ENCODE results near the gene ROCK2. TPM values are rescaled to one million over a fixed set of nuclear protein-coding genes. Genes with fewer than 3 reads are reported as not detected.
A peak's percentile ranks its signal among the peaks of the same experiment; 100 is the strongest.

Gene ROCK2
- polyA plus RNA-seq, 1 donor (not counting 4 experiments of a cell fraction or from before 2014, with no cell fraction given), result 12.6 TPM

- no peaks in the 10 kb centered on the region for H3K27me3 ChIP-seq (ENCODE audit: control insufficient read depth, extremely low read depth, insufficient read depth, low read length)
- H3K4me1 ChIP-seq (ENCODE audit: control insufficient read depth, extremely low read depth, insufficient read depth, low read length), result peaks cover 9% of the 10 kb centered on the region
- DNase-seq (ENCODE audit: low read depth, low spot score) (peak; percentile 65), FAIRE-seq (no peak)
- peak overlapping the region; percentile 87 for H2AFZ ChIP-seq (ENCODE audit: control insufficient read depth, low read length)
- dilution Hi-C loops (cut with MboI; ENCODE audit: extremely low pct_ligation_motif_present, low sequenced_read_pairs), result no loop called here
- no peaks in the 10 kb centered on the region for H3K9me1 ChIP-seq (ENCODE audit: control insufficient read depth, extremely low read depth, insufficient read depth, low read length)
- peak overlapping the region; percentile 66 for H3K27ac ChIP-seq (ENCODE audit: control insufficient read depth, insufficient read depth, low read length)
- H3K4me2 ChIP-seq (ENCODE audit: control insufficient read depth, extremely low read depth, insufficient read depth, low read depth, low read length), result peak overlapping the region; percentile 92
- TF ChIP-seq, protein P1, sequence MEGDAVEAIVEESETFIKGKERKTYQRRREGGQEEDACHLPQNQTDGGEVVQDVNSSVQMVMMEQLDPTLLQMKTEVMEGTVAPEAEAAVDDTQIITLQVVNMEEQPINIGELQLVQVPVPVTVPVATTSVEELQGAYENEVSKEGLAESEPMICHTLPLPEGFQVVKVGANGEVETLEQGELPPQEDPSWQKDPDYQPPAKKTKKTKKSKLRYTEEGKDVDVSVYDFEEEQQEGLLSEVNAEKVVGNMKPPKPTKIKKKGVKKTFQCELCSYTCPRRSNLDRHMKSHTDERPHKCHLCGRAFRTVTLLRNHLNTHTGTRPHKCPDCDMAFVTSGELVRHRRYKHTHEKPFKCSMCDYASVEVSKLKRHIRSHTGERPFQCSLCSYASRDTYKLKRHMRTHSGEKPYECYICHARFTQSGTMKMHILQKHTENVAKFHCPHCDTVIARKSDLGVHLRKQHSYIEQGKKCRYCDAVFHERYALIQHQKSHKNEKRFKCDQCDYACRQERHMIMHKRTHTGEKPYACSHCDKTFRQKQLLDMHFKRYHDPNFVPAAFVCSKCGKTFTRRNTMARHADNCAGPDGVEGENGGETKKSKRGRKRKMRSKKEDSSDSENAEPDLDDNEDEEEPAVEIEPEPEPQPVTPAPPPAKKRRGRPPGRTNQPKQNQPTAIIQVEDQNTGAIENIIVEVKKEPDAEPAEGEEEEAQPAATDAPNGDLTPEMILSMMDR (optimal IDR thresholded peaks at IDR 0.05 in 1 of 3, IDR thresholded peaks at IDR 0.05 in 1 of 3, conservative IDR thresholded peaks at IDR 0.05 in 1 of 3; ENCODE audit: extremely low read depth in 1 of 3, insufficient read depth in 2 of 3, low read length in 3 of 3), result no peak
- no peak for TF ChIP-seq EZH2 (IDR thresholded peaks at IDR 0.05; ENCODE audit: low read length)
- no peaks in the 10 kb centered on the region for H3K36me3 ChIP-seq (ENCODE audit: control insufficient read depth in 2 of 2, extremely low read depth in 1 of 2, insufficient read depth in 2 of 2, low read length in 2 of 2)
- no peaks in the 10 kb centered on the region for H4K20me1 ChIP-seq (ENCODE audit: control insufficient read depth, extremely low read depth, insufficient read depth, low read length)
- H3K79me2 ChIP-seq (ENCODE audit: control insufficient read depth, insufficient read depth, low read length), result no peaks in the 10 kb centered on the region
- no peaks in the 10 kb centered on the region for H3K9me3 ChIP-seq (ENCODE audit: control insufficient read depth, low read depth, low read length)
- peak overlapping the region; percentile 69 for H3K9ac ChIP-seq (ENCODE audit: control insufficient read depth, extremely low read depth, insufficient read depth, low read length)
- H3K4me3 ChIP-seq (ENCODE audit: control insufficient read depth in 2 of 3, extremely low read depth in 1 of 3, insufficient read depth in 2 of 3, low read depth in 1 of 3, low read length in 3 of 3), result peak overlapping the region; percentile 59 to 81 (median 69)
These were observed 189.5 kb downstream of the ROCK2 start for GRCh38 chr2:11154923-11155380.

DNA sequence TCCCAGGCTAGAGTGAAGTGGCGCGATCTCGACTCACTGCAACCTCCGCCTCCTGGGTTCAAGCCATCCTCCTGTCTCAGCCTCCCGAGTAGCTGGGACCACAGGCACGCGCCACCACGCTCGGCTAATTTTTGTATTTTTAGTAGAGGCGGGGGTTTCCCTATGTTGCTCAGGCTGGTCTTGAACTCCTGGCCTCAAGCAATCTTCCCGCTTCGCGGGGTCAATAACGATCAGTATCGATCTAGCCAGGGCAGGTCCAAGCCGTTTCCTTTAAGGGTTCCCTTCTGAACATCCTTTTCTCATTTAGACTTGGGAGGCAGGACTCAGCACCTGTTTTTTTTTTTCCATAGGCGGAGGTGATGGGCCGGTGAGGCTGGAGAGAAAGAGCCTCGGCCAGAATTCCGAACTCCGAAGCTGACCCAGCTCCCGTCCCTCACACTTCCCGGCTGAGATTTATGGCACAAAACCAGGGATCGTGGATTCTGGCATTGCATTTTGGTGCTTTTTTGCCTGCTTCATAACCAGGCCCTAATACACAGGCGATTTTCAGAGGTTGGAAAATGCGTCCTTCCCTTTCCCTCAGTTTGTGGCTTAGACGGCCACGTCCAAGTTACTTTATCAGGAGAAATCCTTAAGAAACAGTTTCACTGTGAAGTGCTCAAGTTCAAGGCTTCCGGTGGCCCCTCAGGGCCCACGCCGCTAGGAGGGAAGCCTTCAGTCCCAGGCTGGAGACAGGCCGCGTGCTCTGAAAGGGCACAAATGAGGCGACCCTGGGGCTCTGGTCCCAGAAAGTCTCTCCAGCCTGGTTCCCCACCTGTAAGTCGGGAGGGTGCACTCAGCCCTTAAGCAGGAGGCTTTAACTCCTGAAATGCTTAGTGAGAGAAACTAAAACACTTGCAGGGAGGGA lies 190.2 kb downstream of the ROCK2 start:
- Histone ChIP-seq H3K9me1 (ENCODE audit: control insufficient read depth, extremely low read depth, insufficient read depth, low read length) (no peaks in the 10 kb centered on the region), H3K4me3 (ENCODE audit: control insufficient read depth in 2 of 3, extremely low read depth in 1 of 3, insufficient read depth in 2 of 3, low read depth in 1 of 3, low read length in 3 of 3) (peak overlapping the region; percentile 3 to 69 (median 59)), H2AFZ (ENCODE audit: control insufficient read depth, low read length) (peak overlapping the region; percentile 87), H3K4me2 (ENCODE audit: control insufficient read depth, extremely low read depth, insufficient read depth, low read depth, low read length) (peak overlapping the region; percentile 92), H3K27me3 (ENCODE audit: control insufficient read depth, extremely low read depth, insufficient read depth, low read length) (no peaks in the 10 kb centered on the region), H3K9me3 (ENCODE audit: control insufficient read depth, low read depth, low read length) (no peaks in the 10 kb centered on the region), H3K4me1 (ENCODE audit: control insufficient read depth, extremely low read depth, insufficient read depth, low read length) (peaks cover 9% of the 10 kb centered on the region), H3K79me2 (ENCODE audit: control insufficient read depth, insufficient read depth, low read length) (no peaks in the 10 kb centered on the region), H3K9ac (ENCODE audit: control insufficient read depth, extremely low read depth, insufficient read depth, low read length) (peak overlapping the region; percentile 69), H4K20me1 (ENCODE audit: control insufficient read depth, extremely low read depth, insufficient read depth, low read length) (no peaks in the 10 kb centered on the region), H3K36me3 (ENCODE audit: control insufficient read depth in 2 of 2, extremely low read depth in 1 of 2, insufficient read depth in 2 of 2, low read length in 2 of 2) (no peaks in the 10 kb centered on the region), H3K27ac (ENCODE audit: control insufficient read depth, insufficient read depth, low read length) (peak overlapping the region; percentile 66)
- DNase-seq (ENCODE audit: low read depth, low spot score), result no peak
- peak; percentile 48 for FAIRE-seq
- dilution Hi-C loops (cut with MboI; ENCODE audit: extremely low pct_ligation_motif_present, low sequenced_read_pairs), result no loop called here
- TF ChIP-seq, protein P1 (optimal IDR thresholded peaks at IDR 0.05 in 1 of 3, IDR thresholded peaks at IDR 0.05 in 1 of 3, conservative IDR thresholded peaks at IDR 0.05 in 1 of 3; ENCODE audit: extremely low read depth in 1 of 3, insufficient read depth in 2 of 3, low read length in 3 of 3), result no peak
- no peak for TF ChIP-seq EZH2 (IDR thresholded peaks at IDR 0.05; ENCODE audit: low read length)
